ENCODE data around the gene COLQ.

The COLQ gene

DNA sequence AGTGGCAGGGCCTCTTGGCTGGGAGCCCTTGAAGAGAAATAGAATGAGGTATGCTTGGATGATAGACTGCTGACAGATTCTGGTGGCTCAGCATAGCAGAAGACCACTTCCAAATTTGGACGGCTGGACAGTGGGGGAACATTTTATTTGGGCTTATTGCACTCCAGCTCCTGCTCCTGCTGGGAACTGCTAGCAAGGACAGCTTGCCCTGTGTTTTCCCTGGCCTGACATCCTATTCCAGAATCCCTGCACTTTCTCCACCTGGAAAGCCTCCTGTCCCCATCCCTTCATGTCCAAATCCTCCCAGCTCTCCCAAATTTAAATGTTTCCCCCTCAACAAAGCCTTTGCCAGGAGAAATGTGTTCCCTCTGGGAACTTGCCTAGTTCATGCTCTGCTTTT, 9.8 kb upstream of the COLQ start:
- no peak for DNase-seq
- Mint-ChIP-seq H3K4me1 (ENCODE audit: low read depth) (peaks cover 32% of the 10 kb centered on the region), H3K36me3 (ENCODE audit: low read depth) (no peaks in the 10 kb centered on the region), H3K9me3 (no peaks in the 10 kb centered on the region), H3K27ac (no peak overlapping the region), H3K4me3 (no peak overlapping the region), H3K27me3 (no peaks in the 10 kb centered on the region)

- H3K4me3 Mint-ChIP-seq: no peak overlapping the region
- H3K27me3 Mint-ChIP-seq: no peaks in the 10 kb centered on the region
- peak overlapping the region; percentile 66 for H3K27ac Mint-ChIP-seq
- no peaks in the 10 kb centered on the region for H3K36me3 Mint-ChIP-seq (ENCODE audit: low read depth)
- no peaks in the 10 kb centered on the region for H3K9me3 Mint-ChIP-seq
- peaks cover 15% of the 10 kb centered on the region for H3K4me1 Mint-ChIP-seq (ENCODE audit: low read depth)
- no peak for DNase-seq
These were observed 7.5 kb upstream of the COLQ start for GRCh38 chr3:15528854-15529537.

GRCh38 chr3:15527031-15527459, 5.5 kb upstream of the COLQ start:
- no peak overlapping the region for H3K27ac Mint-ChIP-seq
- no peaks in the 10 kb centered on the region for H3K36me3 Mint-ChIP-seq (ENCODE audit: low read depth)
- H3K4me3 Mint-ChIP-seq: no peak overlapping the region

DNA sequence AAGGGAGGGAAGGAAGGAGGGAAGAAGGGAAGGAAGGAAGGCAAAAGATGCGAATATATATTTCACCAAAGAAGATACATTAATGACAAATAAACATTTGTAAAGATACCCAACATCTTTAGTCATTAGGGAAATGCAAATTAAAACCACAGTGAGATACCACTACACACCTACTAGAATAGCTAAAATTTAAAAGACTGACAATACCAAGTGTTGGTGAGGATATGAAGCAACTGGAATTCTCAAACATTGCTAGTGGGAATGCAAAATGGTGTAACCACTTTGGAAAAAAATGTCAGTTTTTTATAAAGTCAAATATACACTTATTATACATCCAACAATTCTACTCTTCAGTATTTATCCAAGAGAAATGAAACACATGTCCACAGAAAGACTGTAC, 4.3 kb upstream of the COLQ start:
- no peak for DNase-seq
- Mint-ChIP-seq H3K27ac (no peak overlapping the region), H3K27me3 (peaks cover 6% of the 10 kb centered on the region), H3K9me3 (no peaks in the 10 kb centered on the region), H3K4me1 (ENCODE audit: low read depth) (peaks cover 25% of the 10 kb centered on the region), H3K36me3 (ENCODE audit: low read depth) (no peaks in the 10 kb centered on the region), H3K4me3 (no peak overlapping the region)

More at GRCh38 chr3:15527031-15527459, 5.5 kb upstream of the COLQ start:
- no peaks in the 10 kb centered on the region for H3K27me3 Mint-ChIP-seq
- no peak for DNase-seq
- peaks cover 15% of the 10 kb centered on the region for H3K4me1 Mint-ChIP-seq (ENCODE audit: low read depth)
- H3K9me3 Mint-ChIP-seq: no peaks in the 10 kb centered on the region

- Mint-ChIP-seq H3K9me3 (no peaks in the 10 kb centered on the region), H3K36me3 (ENCODE audit: low read depth) (no peaks in the 10 kb centered on the region), H3K27ac (no peak overlapping the region), H3K4me1 (ENCODE audit: low read depth) (peaks cover 27% of the 10 kb centered on the region), H3K27me3 (peaks cover 6% of the 10 kb centered on the region), H3K4me3 (no peak overlapping the region)
- DNase-seq: no peak
These were observed 2.3 kb upstream of the COLQ start for GRCh38 chr3:15523660-15524417.

DNA sequence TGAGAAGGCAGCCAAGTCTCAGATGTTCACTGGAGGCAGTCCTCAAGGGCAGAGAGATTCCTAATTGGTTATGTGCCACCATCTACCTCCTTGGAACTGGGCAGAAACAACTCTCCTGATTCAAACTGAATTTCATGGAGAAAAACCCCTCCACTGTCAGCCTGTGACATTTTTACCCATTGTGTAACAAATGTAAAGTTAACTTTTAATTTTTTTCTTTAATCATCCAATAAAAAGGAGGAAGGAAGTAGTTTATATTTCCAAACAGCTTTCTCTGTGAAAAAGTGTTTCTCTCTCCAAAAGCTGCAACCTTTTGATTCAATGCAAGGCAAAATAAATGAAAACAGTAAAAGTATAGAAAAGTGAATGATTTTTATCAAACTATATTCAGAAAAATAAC, 510 bp upstream of the COLQ start:
- no peak overlapping the region for H3K4me3 Mint-ChIP-seq
- no peaks in the 10 kb centered on the region for H3K36me3 Mint-ChIP-seq (ENCODE audit: low read depth)
- no peaks in the 10 kb centered on the region for H3K9me3 Mint-ChIP-seq
- DNase-seq: no peak
- H3K27me3 Mint-ChIP-seq: peaks cover 6% of the 10 kb centered on the region
- H3K27ac Mint-ChIP-seq: no peak overlapping the region
- H3K4me1 Mint-ChIP-seq (ENCODE audit: low read depth): peaks cover 24% of the 10 kb centered on the region

GRCh38 chr3:15520804-15521572, 518 bp downstream of the COLQ start:
- no peak for DNase-seq
- Mint-ChIP-seq H3K4me1 (ENCODE audit: low read depth) (peaks cover 24% of the 10 kb centered on the region), H3K36me3 (ENCODE audit: low read depth) (no peaks in the 10 kb centered on the region), H3K9me3 (no peaks in the 10 kb centered on the region), H3K4me3 (peak overlapping the region; percentile 51), H3K27me3 (peaks cover 6% of the 10 kb centered on the region), H3K27ac (no peak overlapping the region)

GRCh38 chr3:15520185-15520584, 1.3 kb downstream of the COLQ start:
- Mint-ChIP-seq H3K4me3 (no peak overlapping the region), H3K27me3 (peaks cover 6% of the 10 kb centered on the region), H3K27ac (no peak overlapping the region), H3K36me3 (ENCODE audit: low read depth) (no peaks in the 10 kb centered on the region), H3K9me3 (no peaks in the 10 kb centered on the region), H3K4me1 (ENCODE audit: low read depth) (peaks cover 24% of the 10 kb centered on the region)
- DNase-seq: no peak

DNA sequence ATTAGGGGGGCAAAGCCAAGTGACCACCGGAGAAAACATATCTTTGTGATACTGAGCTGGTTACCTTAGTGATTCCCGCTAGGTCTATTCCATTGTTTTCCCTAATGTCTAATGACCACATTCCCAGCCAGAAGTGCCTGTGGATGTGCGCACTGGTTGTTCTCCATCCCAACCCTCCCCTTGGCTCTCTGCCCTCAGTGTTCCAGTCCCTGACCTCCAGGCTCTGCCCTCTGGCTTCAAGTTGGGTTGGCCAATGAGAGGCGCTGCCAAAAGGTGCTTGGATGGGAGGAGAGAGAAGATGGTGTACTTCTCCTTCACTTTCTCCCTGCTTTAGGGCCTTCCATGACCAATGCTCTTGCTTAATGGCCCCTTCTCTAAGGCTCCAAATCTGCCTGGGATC, 2.4 kb downstream of the COLQ start:
- Mint-ChIP-seq H3K36me3 (ENCODE audit: low read depth) (no peaks in the 10 kb centered on the region), H3K27me3 (peaks cover 6% of the 10 kb centered on the region), H3K27ac (no peak overlapping the region), H3K4me1 (ENCODE audit: low read depth) (peaks cover 24% of the 10 kb centered on the region), H3K9me3 (no peaks in the 10 kb centered on the region), H3K4me3 (no peak overlapping the region)
- DNase-seq: no peak

- no peak for DNase-seq
- H3K36me3 Mint-ChIP-seq (ENCODE audit: low read depth): no peaks in the 10 kb centered on the region
- peaks cover 12% of the 10 kb centered on the region for H3K4me1 Mint-ChIP-seq (ENCODE audit: low read depth)
- no peak overlapping the region for H3K27ac Mint-ChIP-seq
- H3K27me3 Mint-ChIP-seq: no peaks in the 10 kb centered on the region
- H3K4me3 Mint-ChIP-seq: no peak overlapping the region
- H3K9me3 Mint-ChIP-seq: no peaks in the 10 kb centered on the region
These were observed 6.7 kb downstream of the COLQ start for GRCh38 chr3:15514663-15515340.

- H3K4me1 Mint-ChIP-seq (ENCODE audit: low read depth): peaks cover 6% of the 10 kb centered on the region
- H3K36me3 Mint-ChIP-seq (ENCODE audit: low read depth): no peaks in the 10 kb centered on the region
- no peaks in the 10 kb centered on the region for H3K9me3 Mint-ChIP-seq
- no peaks in the 10 kb centered on the region for H3K27me3 Mint-ChIP-seq
- no peak overlapping the region for H3K27ac Mint-ChIP-seq
- no peak for DNase-seq
- H3K4me3 Mint-ChIP-seq: no peak overlapping the region
These were observed 7.5 kb downstream of the COLQ start for GRCh38 chr3:15513810-15514662.

GRCh38 chr3:15513116-15513515, 8.4 kb downstream of the COLQ start:
- Mint-ChIP-seq H3K9me3 (no peaks in the 10 kb centered on the region), H3K27me3 (no peaks in the 10 kb centered on the region), H3K27ac (no peak overlapping the region), H3K4me1 (ENCODE audit: low read depth) (peaks cover 6% of the 10 kb centered on the region), H3K4me3 (no peak overlapping the region), H3K36me3 (ENCODE audit: low read depth) (no peaks in the 10 kb centered on the region)
- DNase-seq: no peak

DNA sequence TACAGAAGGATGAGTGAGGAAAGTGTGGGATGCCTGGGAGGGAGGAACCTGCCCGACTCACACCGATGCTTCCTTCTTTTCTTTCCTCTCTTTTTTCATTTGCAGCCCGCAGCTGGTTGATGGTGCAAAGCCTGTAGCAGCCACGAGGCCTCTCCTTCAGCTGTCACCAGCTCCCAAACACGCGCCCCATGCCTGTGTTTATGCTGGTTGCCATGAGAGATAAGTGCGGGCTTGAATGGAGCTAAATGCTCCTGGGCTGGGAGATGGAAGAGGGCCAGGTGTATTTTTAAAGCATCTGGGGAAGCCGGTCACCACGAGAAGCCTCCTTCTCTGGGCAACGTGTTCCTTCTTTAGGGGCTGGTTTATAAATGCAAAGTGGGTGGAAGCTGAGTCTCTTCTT, 9.3 kb downstream of the COLQ start:
- Mint-ChIP-seq H3K27ac (no peak overlapping the region), H3K4me3 (no peak overlapping the region)
- DNase-seq: no peak

GRCh38 chr3:15511156-15511555, 10.3 kb downstream of the COLQ start:
- no peaks in the 10 kb centered on the region for H3K9me3 Mint-ChIP-seq
- no peaks in the 10 kb centered on the region for H3K36me3 Mint-ChIP-seq (ENCODE audit: low read depth)
- no peak overlapping the region for H3K4me3 Mint-ChIP-seq
- no peak for DNase-seq
- H3K4me1 Mint-ChIP-seq (ENCODE audit: low read depth): peaks cover 6% of the 10 kb centered on the region
- no peak overlapping the region for H3K27ac Mint-ChIP-seq
- H3K27me3 Mint-ChIP-seq: no peaks in the 10 kb centered on the region

More for the DNA sequence above, 9.3 kb downstream of the COLQ start:
- no peaks in the 10 kb centered on the region for H3K36me3 Mint-ChIP-seq (ENCODE audit: low read depth)
- no peaks in the 10 kb centered on the region for H3K9me3 Mint-ChIP-seq
- no peaks in the 10 kb centered on the region for H3K27me3 Mint-ChIP-seq
- peaks cover 6% of the 10 kb centered on the region for H3K4me1 Mint-ChIP-seq (ENCODE audit: low read depth)
